NB4 (cell line): Measurements from ENCODE around the gene PCTP.

Source experiments
- CTCF ChIP-seq: IDR thresholded peaks from one replicate; pipeline ENCODE4 v1.5.1; 2012; ENCODE audit warnings: low read depth, low read length
- POLR2A ChIP-seq: IDR thresholded peaks from 2 replicates; pipeline ENCODE4 v1.6.1; 2011; ENCODE audit warnings: mild to moderate bottlenecking; ENCODE audit not compliant: insufficient read length; ENCODE audit errors: extremely low read depth

- TF ChIP-seq CTCF (no peak), POLR2A (no peak)
Observed at GRCh38 chr17:55728361-55728760, 22.5 kb upstream of the PCTP start.
